Measurements from ENCODE around the gene ITPK1.

DNA sequence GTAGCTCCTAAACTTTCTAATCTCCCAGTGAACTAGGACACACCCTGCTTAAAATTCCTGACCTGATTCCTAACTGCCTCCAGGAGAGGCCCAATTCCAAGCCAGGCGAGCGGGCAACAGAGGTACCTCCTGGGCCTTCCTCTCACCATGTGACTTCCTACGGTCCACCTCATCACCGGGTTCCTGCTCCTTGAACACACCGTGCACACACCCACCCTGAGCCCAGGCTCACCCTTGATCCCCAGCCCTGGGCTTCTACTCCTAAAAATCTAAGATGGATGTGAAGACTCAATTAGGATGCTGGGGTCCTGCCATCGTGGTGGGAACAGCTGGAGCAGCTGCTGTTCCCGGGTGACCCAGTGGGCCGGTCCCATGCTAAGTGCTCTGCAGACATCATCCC, 124.2 kb downstream of the ITPK1 start:
- TF ChIP-seq EZH2 (IDR thresholded peaks at IDR 0.05), result no peak
- no peak for TF ChIP-seq POLR2AphosphoS5 (IDR thresholded peaks at IDR 0.05; ENCODE audit: borderline replicate concordance, low read depth, low read length)
- no peak for TF ChIP-seq FOXP2 (optimal IDR thresholded peaks at IDR 0.05; ENCODE audit: control extremely low read depth, extremely low read length, insufficient read depth)

Measured in SK-N-MC (cell line).